ENCODE data around the gene CLIC1. TPM values are rescaled to one million over a fixed set of nuclear protein-coding genes. Genes with fewer than 3 reads are reported as not detected.

CLIC1 gene
- total and polyA plus RNA-seq, 12 donors: 109 to 426 (median 217) TPM

- Histone ChIP-seq H3K4me1 (replicated peaks in 1 of 2) (no peaks in the 10 kb centered on the region), H3K27me3 (no peaks in the 10 kb centered on the region), H3K36me3 (replicated peaks in 1 of 2) (peaks cover 0 to 99% of the 10 kb centered on the region in 2 donors), H3K9me3 (replicated peaks in 1 of 3) (no peaks in the 10 kb centered on the region), H3K27ac (no peak overlapping the region), H3K4me3 (no peak overlapping the region)
- no peak for TF ChIP-seq CTCF (IDR thresholded peaks at IDR 0.05)
- TF ChIP-seq POLR2A (IDR thresholded peaks at IDR 0.05): no peak
- 86 to 89% (median 88%) methylated on average over 6 of the region's 6 CpGs for WGBS, 4 donors
- no peak for DNase-seq
- intact Hi-C loops (cut with DNase I): no loop called here
Observed at GRCh38 chr6:31691078-31691463, 45.3 kb downstream of the CLIC1 start.

GRCh38 chr6:31690231-31691077 lies 45.9 kb downstream of the CLIC1 start:
- intact Hi-C loops (cut with DNase I): no loop called here
- no peaks in the 10 kb centered on the region for H3K4me1 ChIP-seq (replicated peaks in 1 of 2)
- H3K27me3 ChIP-seq: no peaks in the 10 kb centered on the region
- H3K9me3 ChIP-seq (replicated peaks in 1 of 3): no peaks in the 10 kb centered on the region
- TF ChIP-seq POLR2A (IDR thresholded peaks at IDR 0.05) (no peak), CTCF (IDR thresholded peaks at IDR 0.05) (no peak)
- DNase-seq: no peak
- no peak overlapping the region for H3K4me3 ChIP-seq
- 61 to 72% (median 64%) methylated on average over 10 of the region's 10 CpGs for WGBS, 4 donors
- peaks cover 0 to 97% of the 10 kb centered on the region in 2 donors for H3K36me3 ChIP-seq (replicated peaks in 1 of 2)
- H3K27ac ChIP-seq: no peak overlapping the region

- Histone ChIP-seq H3K4me1 (replicated peaks in 1 of 2) (no peaks in the 10 kb centered on the region), H3K4me3 (no peak overlapping the region), H3K27ac (no peak overlapping the region), H3K36me3 (replicated peaks in 1 of 2) (peaks cover 0 to 87% of the 10 kb centered on the region in 2 donors), H3K9me3 (replicated peaks in 1 of 3) (no peaks in the 10 kb centered on the region), H3K27me3 (no peaks in the 10 kb centered on the region)
- no peak for DNase-seq
- intact Hi-C loops (cut with DNase I): loop anchor here (5.0 to 10.0 kb wide), 2 partner anchors 145 to 148 kb away; no protein-coding TSS in a partner anchor
- 80 to 89% (median 82%) methylated on average over 8 to 11 of the region's 11 CpGs for WGBS, 4 donors
- TF ChIP-seq POLR2A (IDR thresholded peaks at IDR 0.05) (no peak), CTCF (IDR thresholded peaks at IDR 0.05) (peak in 1 of 6 experiments; percentile 24)
Observed at GRCh38 chr6:31689249-31690110, 46.9 kb downstream of the CLIC1 start.
